ENCODE data around the gene TBC1D5.
"Not testable (repeated sequence)": the region's sequence is repeated elsewhere in the genome, so short reads cannot be mapped to it uniquely, and the experiment has no call there.

Gene TBC1D5

GRCh38 chr3:17491190-17491589 is 251.2 kb downstream of the TBC1D5 start:
- H3K27ac ChIP-seq (ENCODE audit: low read depth, low read length); H3K9me3 ChIP-seq (ENCODE audit: low read length); H3K36me3 ChIP-seq (ENCODE audit: insufficient read depth, low read length); H3K9ac ChIP-seq (ENCODE audit: low read length); H3K4me3 ChIP-seq (ENCODE audit: low read depth in 1 of 2, low read length in 2 of 2); H3K4me1 ChIP-seq (ENCODE audit: insufficient read depth, low read length); H3K27me3 ChIP-seq (ENCODE audit: control insufficient read depth in 1 of 2, insufficient read depth in 2 of 2, low read length in 2 of 2): not testable (repeated sequence)

- Histone ChIP-seq H3K36me3 (ENCODE audit: insufficient read depth, low read length) (no peaks in the 10 kb centered on the region), H3K27ac (ENCODE audit: low read depth, low read length) (no peak overlapping the region), H3K9me3 (ENCODE audit: low read length) (no peaks in the 10 kb centered on the region), H3K4me3 (ENCODE audit: low read depth in 1 of 2, low read length in 2 of 2) (no peak overlapping the region), H3K4me1 (ENCODE audit: insufficient read depth, low read length) (no peaks in the 10 kb centered on the region), H3K9ac (ENCODE audit: low read length) (no peak overlapping the region), H3K27me3 (ENCODE audit: control insufficient read depth in 1 of 2, insufficient read depth in 2 of 2, low read length in 2 of 2) (no peaks in the 10 kb centered on the region)
Observed at GRCh38 chr3:17489139-17489538, 253.3 kb downstream of the TBC1D5 start.

GRCh38 chr3:17481116-17481515 is 261.3 kb downstream of the TBC1D5 start:
- Histone ChIP-seq H3K4me3 (ENCODE audit: low read depth in 1 of 2, low read length in 2 of 2) (no peak overlapping the region), H3K4me1 (ENCODE audit: insufficient read depth, low read length) (no peaks in the 10 kb centered on the region), H3K9me3 (ENCODE audit: low read length) (no peaks in the 10 kb centered on the region), H3K9ac (ENCODE audit: low read length) (no peak overlapping the region), H3K27me3 (ENCODE audit: control insufficient read depth in 1 of 2, insufficient read depth in 2 of 2, low read length in 2 of 2) (no peaks in the 10 kb centered on the region), H3K27ac (ENCODE audit: low read depth, low read length) (no peak overlapping the region), H3K36me3 (ENCODE audit: insufficient read depth, low read length) (no peaks in the 10 kb centered on the region)

- Histone ChIP-seq H3K4me1 (ENCODE audit: insufficient read depth, low read length) (peaks cover 2% of the 10 kb centered on the region), H3K27me3 (ENCODE audit: control insufficient read depth in 1 of 2, insufficient read depth in 2 of 2, low read length in 2 of 2) (no peaks in the 10 kb centered on the region), H3K9ac (ENCODE audit: low read length) (no peak overlapping the region), H3K9me3 (ENCODE audit: low read length) (no peaks in the 10 kb centered on the region), H3K27ac (ENCODE audit: low read depth, low read length) (no peak overlapping the region), H3K36me3 (ENCODE audit: insufficient read depth, low read length) (no peaks in the 10 kb centered on the region), H3K4me3 (ENCODE audit: low read depth in 1 of 2, low read length in 2 of 2) (no peak overlapping the region)
Observed at GRCh38 chr3:17479681-17480405, 262.6 kb downstream of the TBC1D5 start.

- no peak overlapping the region for H3K9ac ChIP-seq (ENCODE audit: low read length)
- H3K9me3 ChIP-seq (ENCODE audit: low read length) = no peaks in the 10 kb centered on the region
- no peak overlapping the region for H3K27ac ChIP-seq (ENCODE audit: low read depth, low read length)
- H3K4me1 ChIP-seq (ENCODE audit: insufficient read depth, low read length) = peaks cover 5% of the 10 kb centered on the region
- H3K27me3 ChIP-seq (ENCODE audit: control insufficient read depth in 1 of 2, insufficient read depth in 2 of 2, low read length in 2 of 2) = no peaks in the 10 kb centered on the region
- H3K36me3 ChIP-seq (ENCODE audit: insufficient read depth, low read length) = no peaks in the 10 kb centered on the region
- no peak overlapping the region for H3K4me3 ChIP-seq (ENCODE audit: low read depth in 1 of 2, low read length in 2 of 2)
Observed at GRCh38 chr3:17478673-17479072, 263.8 kb downstream of the TBC1D5 start.

GRCh38 chr3:17473761-17474160 is 268.7 kb downstream of the TBC1D5 start:
- H3K36me3 ChIP-seq (ENCODE audit: insufficient read depth, low read length) = no peaks in the 10 kb centered on the region

GRCh38 chr3:17469954-17470353 is 272.5 kb downstream of the TBC1D5 start:
- no peak overlapping the region for H3K9ac ChIP-seq (ENCODE audit: low read length)

More at GRCh38 chr3:17473761-17474160, 268.7 kb downstream of the TBC1D5 start:
- H3K9ac ChIP-seq (ENCODE audit: low read length) = no peak overlapping the region
- H3K4me3 ChIP-seq (ENCODE audit: low read depth in 1 of 2, low read length in 2 of 2) = no peak overlapping the region
- H3K4me1 ChIP-seq (ENCODE audit: insufficient read depth, low read length) = peaks cover 5% of the 10 kb centered on the region
- H3K9me3 ChIP-seq (ENCODE audit: low read length) = no peaks in the 10 kb centered on the region
- no peaks in the 10 kb centered on the region for H3K27me3 ChIP-seq (ENCODE audit: control insufficient read depth in 1 of 2, insufficient read depth in 2 of 2, low read length in 2 of 2)
- H3K27ac ChIP-seq (ENCODE audit: low read depth, low read length) = no peak overlapping the region

GRCh38 chr3:17469520-17469919 is 272.9 kb downstream of the TBC1D5 start:
- Histone ChIP-seq H3K27me3 (ENCODE audit: control insufficient read depth in 1 of 2, insufficient read depth in 2 of 2, low read length in 2 of 2) (no peaks in the 10 kb centered on the region), H3K36me3 (ENCODE audit: insufficient read depth, low read length) (no peaks in the 10 kb centered on the region), H3K4me3 (ENCODE audit: low read depth in 1 of 2, low read length in 2 of 2) (no peak overlapping the region), H3K9ac (ENCODE audit: low read length) (no peak overlapping the region), H3K9me3 (ENCODE audit: low read length) (no peaks in the 10 kb centered on the region), H3K4me1 (ENCODE audit: insufficient read depth, low read length) (peaks cover under 1% of the 10 kb centered on the region), H3K27ac (ENCODE audit: low read depth, low read length) (no peak overlapping the region)

More at GRCh38 chr3:17469954-17470353, 272.5 kb downstream of the TBC1D5 start:
- no peaks in the 10 kb centered on the region for H3K36me3 ChIP-seq (ENCODE audit: insufficient read depth, low read length)
- no peaks in the 10 kb centered on the region for H3K9me3 ChIP-seq (ENCODE audit: low read length)
- no peak overlapping the region for H3K27ac ChIP-seq (ENCODE audit: low read depth, low read length)
- H3K4me3 ChIP-seq (ENCODE audit: low read depth in 1 of 2, low read length in 2 of 2) = no peak overlapping the region
- H3K4me1 ChIP-seq (ENCODE audit: insufficient read depth, low read length) = peaks cover 5% of the 10 kb centered on the region
- H3K27me3 ChIP-seq (ENCODE audit: control insufficient read depth in 1 of 2, insufficient read depth in 2 of 2, low read length in 2 of 2) = no peaks in the 10 kb centered on the region

GRCh38 chr3:17466028-17466427 is 276.4 kb downstream of the TBC1D5 start:
- no peaks in the 10 kb centered on the region for H3K9me3 ChIP-seq (ENCODE audit: low read length)
- no peaks in the 10 kb centered on the region for H3K4me1 ChIP-seq (ENCODE audit: insufficient read depth, low read length)
- no peaks in the 10 kb centered on the region for H3K27me3 ChIP-seq (ENCODE audit: control insufficient read depth in 1 of 2, insufficient read depth in 2 of 2, low read length in 2 of 2)
- H3K9ac ChIP-seq (ENCODE audit: low read length) = no peak overlapping the region
- no peaks in the 10 kb centered on the region for H3K36me3 ChIP-seq (ENCODE audit: insufficient read depth, low read length)
- H3K4me3 ChIP-seq (ENCODE audit: low read depth in 1 of 2, low read length in 2 of 2) = no peak overlapping the region
- no peak overlapping the region for H3K27ac ChIP-seq (ENCODE audit: low read depth, low read length)

- no peaks in the 10 kb centered on the region for H3K36me3 ChIP-seq (ENCODE audit: insufficient read depth, low read length)
- H3K27ac ChIP-seq (ENCODE audit: low read depth, low read length) = no peak overlapping the region
- H3K9ac ChIP-seq (ENCODE audit: low read length) = no peak overlapping the region
- no peaks in the 10 kb centered on the region for H3K27me3 ChIP-seq (ENCODE audit: control insufficient read depth in 1 of 2, insufficient read depth in 2 of 2, low read length in 2 of 2)
- H3K4me3 ChIP-seq (ENCODE audit: low read depth in 1 of 2, low read length in 2 of 2) = no peak overlapping the region
- H3K4me1 ChIP-seq (ENCODE audit: insufficient read depth, low read length) = no peaks in the 10 kb centered on the region
- H3K9me3 ChIP-seq (ENCODE audit: low read length) = no peaks in the 10 kb centered on the region
Observed at GRCh38 chr3:17459470-17459993, 282.9 kb downstream of the TBC1D5 start.

GRCh38 chr3:17456650-17457049 is 285.8 kb downstream of the TBC1D5 start:
- Histone ChIP-seq H3K4me1 (ENCODE audit: insufficient read depth, low read length) (no peaks in the 10 kb centered on the region), H3K36me3 (ENCODE audit: insufficient read depth, low read length) (no peaks in the 10 kb centered on the region), H3K9ac (ENCODE audit: low read length) (no peak overlapping the region), H3K4me3 (ENCODE audit: low read depth in 1 of 2, low read length in 2 of 2) (no peak overlapping the region), H3K9me3 (ENCODE audit: low read length) (no peaks in the 10 kb centered on the region), H3K27me3 (ENCODE audit: control insufficient read depth in 1 of 2, insufficient read depth in 2 of 2, low read length in 2 of 2) (no peaks in the 10 kb centered on the region), H3K27ac (ENCODE audit: low read depth, low read length) (no peak overlapping the region)

- Histone ChIP-seq H3K27me3 (ENCODE audit: control insufficient read depth in 1 of 2, insufficient read depth in 2 of 2, low read length in 2 of 2) (no peaks in the 10 kb centered on the region), H3K27ac (ENCODE audit: low read depth, low read length) (no peak overlapping the region), H3K36me3 (ENCODE audit: insufficient read depth, low read length) (no peaks in the 10 kb centered on the region), H3K9me3 (ENCODE audit: low read length) (no peaks in the 10 kb centered on the region), H3K4me3 (ENCODE audit: low read depth in 1 of 2, low read length in 2 of 2) (no peak overlapping the region), H3K4me1 (ENCODE audit: insufficient read depth, low read length) (no peaks in the 10 kb centered on the region), H3K9ac (ENCODE audit: low read length) (no peak overlapping the region)
Observed at GRCh38 chr3:17456046-17456445, 286.4 kb downstream of the TBC1D5 start.

Data from muscle layer of colon (tissue), 2 donors.